GM23338 (cell line): ENCODE data around the gene NOS2.

Experiments used
- CREB1 ChIP-seq: fragments of 250-450 bp; sonication (Bioruptor Pico); IDR thresholded peaks from 2 replicates; pipeline ENCODE4 v1.5.0; 2020; ENCODE audit warnings: low read depth, mild to moderate bottlenecking, moderate library complexity
- CTCF ChIP-seq, 2 experiments: fragments of 200-600 bp in 1 of 2; sonication (generic) in 1 of 2; conservative IDR thresholded peaks; 2 replicates each; pipeline versions ENCODE4 v1.5.1 to v1.6.1; 2016 to 2017; ENCODE audit warnings: antibody characterized with exemption in 2 of 2, low read depth in 2 of 2, mild to moderate bottlenecking in 2 of 2, moderate library complexity in 1 of 2
- ETS1 ChIP-seq: IDR thresholded peaks from 2 replicates; pipeline ENCODE4 v1.6.1; 2016; ENCODE audit warnings: antibody characterized with exemption
- EZH2 ChIP-seq: fragments of 200-600 bp; sonication (generic); IDR thresholded peaks from one replicate; pipeline ENCODE4 v1.8.0; 2017; ENCODE audit warnings: antibody characterized with exemption, mild to moderate bottlenecking, low read depth; ENCODE audit not compliant: unreplicated experiment
- EZH2phosphoT487 ChIP-seq: fragments of 200-600 bp; sonication (generic); IDR thresholded peaks from one replicate; pipeline ENCODE4 v1.8.1; 2018; ENCODE audit warnings: antibody characterized with exemption; ENCODE audit not compliant: unreplicated experiment
- JUNB ChIP-seq: IDR thresholded peaks from one replicate; pipeline ENCODE4 v1.6.1; 2016; ENCODE audit warnings: antibody characterized with exemption; ENCODE audit not compliant: unreplicated experiment
- NANOG ChIP-seq: IDR thresholded peaks from 2 replicates; pipeline ENCODE4 v1.6.1; 2016; ENCODE audit warnings: antibody characterized with exemption, borderline replicate concordance
- POLR2AphosphoS5 ChIP-seq: IDR thresholded peaks from 2 replicates; pipeline ENCODE4 v1.6.1; 2016; ENCODE audit warnings: antibody characterized with exemption, low read depth
- REST ChIP-seq: IDR thresholded peaks from one replicate; pipeline ENCODE4 v1.6.1; 2018; ENCODE audit warnings: antibody characterized with exemption; ENCODE audit not compliant: unreplicated experiment
- ZNF114 ChIP-seq: fragments of 250-450 bp; sonication (Bioruptor Pico); IDR thresholded peaks from 2 replicates; pipeline ENCODE4 v1.5.0; 2020; ENCODE audit warnings: mild to moderate bottlenecking, moderate library complexity
- ZNF331 ChIP-seq: fragments of 250-450 bp; sonication (Bioruptor Pico); IDR thresholded peaks from 2 replicates; pipeline ENCODE4 v1.5.0; 2020; ENCODE audit warnings: low read depth, mild to moderate bottlenecking, moderate library complexity
- ZNF462 ChIP-seq: fragments of 250-450 bp; sonication (Bioruptor Pico); IDR thresholded peaks from 2 replicates; pipeline ENCODE4 v1.5.0; 2020; ENCODE audit warnings: mild to moderate bottlenecking, moderate library complexity

- TF ChIP-seq CTCF (conservative IDR thresholded peaks at IDR 0.05; ENCODE audit: low read depth in 2 of 2), result peak; percentile 77 to 92
- no peak for TF ChIP-seq JUNB
- TF ChIP-seq CREB1 (CRISPR knock-in tag), result no peak
- TF ChIP-seq POLR2AphosphoS5, result no peak
- TF ChIP-seq NANOG, result no peak
- no peak for TF ChIP-seq REST
- TF ChIP-seq EZH2phosphoT487, result no peak
- TF ChIP-seq EZH2, result no peak
- TF ChIP-seq ZNF462 (CRISPR knock-in tag), result no peak
- no peak for TF ChIP-seq ZNF331 (CRISPR knock-in tag)
- TF ChIP-seq ZNF114 (CRISPR knock-in tag), result no peak
- TF ChIP-seq ETS1, result no peak
Measured at GRCh38 chr17:27805520-27806146, 5.3 kb upstream of the NOS2 start.
